NCI-H82 (cell line): Measurements from ENCODE around the gene AMMECR1.
A peak's percentile ranks its signal among the peaks of the same experiment; 100 is the strongest.
"Not testable (repeated sequence)": the region's sequence is repeated elsewhere in the genome, so short reads cannot be mapped to it uniquely, and the experiment has no call there.

ENCODE experiments used
- DNase-seq: peaks from one replicate; lab custom pipeline; 2025; lab: John Stamatoyannopoulos, UW

Gene AMMECR1

DNA sequence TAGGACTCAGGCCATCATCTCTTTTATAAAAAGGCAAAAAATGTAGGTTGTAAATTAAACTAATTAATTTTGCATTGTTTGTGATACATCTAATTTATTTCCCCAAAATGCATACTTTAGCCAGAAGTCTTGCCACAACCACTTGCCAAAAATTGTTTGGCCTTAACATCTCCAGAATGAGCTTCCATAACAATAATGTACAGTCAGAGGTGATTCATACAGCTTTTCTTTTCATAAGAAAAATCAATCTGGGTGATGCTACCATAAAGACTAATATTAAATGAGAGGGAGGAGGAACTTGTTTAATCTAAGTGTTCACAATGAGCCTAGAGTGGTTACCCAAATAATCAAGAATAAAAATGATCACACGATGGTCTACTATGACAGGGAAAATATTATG is 59.3 kb downstream of the AMMECR1 start:
- no peak for DNase-seq

DNA sequence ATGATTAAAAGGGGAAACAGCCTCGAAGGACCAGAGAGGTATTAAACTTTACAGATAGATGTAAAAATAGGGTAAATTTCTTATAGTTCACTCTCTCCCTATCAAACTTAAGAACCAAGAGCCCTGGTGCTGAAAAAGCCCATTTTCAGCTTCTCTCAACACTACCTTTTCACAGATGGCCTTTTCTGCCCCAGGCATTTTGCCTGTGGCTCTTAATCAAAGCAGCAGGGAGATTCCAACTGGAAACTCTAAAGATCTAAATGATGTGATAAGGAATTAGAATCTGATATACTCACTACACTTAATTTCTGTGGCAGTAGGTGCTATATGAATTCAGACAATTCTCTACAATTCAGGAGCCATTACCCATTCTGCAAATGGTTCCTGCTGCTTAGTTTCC is 60.0 kb downstream of the AMMECR1 start:
- no peak for DNase-seq

DNA sequence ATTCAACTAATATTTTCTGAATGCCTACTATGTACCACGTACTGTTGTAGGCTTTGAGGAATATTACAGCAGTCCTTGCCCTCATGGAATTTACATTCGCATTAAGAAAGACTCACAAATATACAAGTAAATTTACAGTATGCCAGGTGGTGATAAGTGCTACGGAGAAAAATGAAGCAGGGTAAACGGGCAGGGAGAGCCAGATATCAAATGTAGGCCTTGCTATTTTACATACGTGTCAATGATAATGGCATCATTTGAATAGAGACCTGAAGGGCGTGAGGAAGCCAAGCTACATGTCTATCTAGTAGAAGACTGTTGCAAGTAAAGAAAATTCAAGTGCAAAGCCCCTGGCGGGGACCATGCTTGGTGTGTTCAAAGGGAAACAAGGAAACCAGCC is 65.2 kb downstream of the AMMECR1 start:
- DNase-seq: no peak

DNA sequence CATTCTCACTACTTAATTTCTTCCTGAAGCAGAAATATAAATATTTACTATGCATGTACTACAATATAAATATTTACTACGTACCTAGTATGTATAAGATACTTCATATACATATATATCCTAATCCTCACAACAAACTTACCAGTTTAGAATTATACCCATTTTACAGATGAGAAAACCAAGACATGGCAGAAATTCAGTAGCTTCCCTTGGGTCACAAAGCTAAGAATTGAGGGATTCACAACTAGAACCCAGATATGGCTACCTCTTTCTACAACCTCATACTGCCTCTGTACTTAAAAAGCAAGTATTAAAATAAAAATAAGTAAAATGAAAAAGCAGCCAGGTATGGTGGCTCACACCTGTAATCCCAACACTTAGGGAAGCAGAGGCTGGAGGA is 65.9 kb downstream of the AMMECR1 start:
- no peak for DNase-seq

DNA sequence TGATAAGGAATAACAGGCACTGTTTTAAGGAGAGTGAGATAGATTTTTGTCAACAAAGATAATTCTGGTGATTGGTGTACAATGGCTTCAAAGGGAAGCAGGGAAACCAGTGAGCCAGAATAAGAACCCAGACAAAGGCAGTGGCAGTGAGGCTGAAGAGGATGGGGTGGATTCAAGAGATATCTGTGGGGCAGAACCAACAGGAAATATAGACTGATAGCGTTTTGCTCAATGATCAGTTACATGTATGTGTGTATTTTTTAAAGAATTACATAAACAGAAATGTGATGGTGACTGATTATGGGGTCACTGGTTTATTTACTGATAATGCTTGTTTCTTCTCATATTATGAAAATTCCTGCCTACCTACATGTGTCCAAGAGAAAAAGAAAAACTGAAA is 66.4 kb downstream of the AMMECR1 start:
- no peak for DNase-seq

DNA sequence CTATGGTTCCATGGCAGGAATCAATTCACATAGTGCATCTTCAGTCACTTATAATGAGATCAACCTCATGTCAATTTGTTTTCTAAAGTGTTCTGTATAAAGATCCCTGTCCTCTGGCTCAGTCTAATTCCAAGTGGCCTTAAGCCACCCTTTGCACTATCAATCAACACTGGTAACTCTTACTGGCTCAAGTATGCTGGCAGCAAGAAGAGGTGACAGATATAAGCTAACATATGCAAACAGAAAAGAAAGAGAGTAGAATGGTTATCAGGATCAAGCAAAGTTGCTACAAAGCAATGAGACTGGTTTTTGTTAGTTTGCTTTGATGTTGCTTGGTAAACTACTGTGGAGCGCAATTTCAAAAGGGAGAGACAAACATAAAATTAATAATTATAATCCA is 67.0 kb downstream of the AMMECR1 start:
- peak; percentile 85 for DNase-seq

DNA sequence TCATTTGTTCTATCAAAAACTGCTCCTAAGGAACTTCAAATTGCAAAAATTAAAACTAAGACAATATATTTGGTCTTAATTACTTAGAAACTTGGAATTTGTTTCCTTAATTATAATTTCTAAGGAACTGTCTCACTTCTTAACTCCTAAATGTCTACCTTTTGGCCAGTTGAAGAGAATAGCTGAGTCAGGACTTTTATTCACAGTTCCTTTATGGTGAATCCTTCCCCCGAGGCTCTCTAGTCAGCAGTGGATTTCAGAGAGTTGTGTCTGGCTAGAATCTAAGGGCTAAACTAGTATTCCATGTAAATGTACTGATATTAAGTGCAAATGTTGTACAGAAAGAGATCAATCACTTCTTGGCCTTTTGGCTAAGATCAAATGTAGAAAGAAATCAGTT is 69.3 kb downstream of the AMMECR1 start:
- DNase-seq: no peak

DNA sequence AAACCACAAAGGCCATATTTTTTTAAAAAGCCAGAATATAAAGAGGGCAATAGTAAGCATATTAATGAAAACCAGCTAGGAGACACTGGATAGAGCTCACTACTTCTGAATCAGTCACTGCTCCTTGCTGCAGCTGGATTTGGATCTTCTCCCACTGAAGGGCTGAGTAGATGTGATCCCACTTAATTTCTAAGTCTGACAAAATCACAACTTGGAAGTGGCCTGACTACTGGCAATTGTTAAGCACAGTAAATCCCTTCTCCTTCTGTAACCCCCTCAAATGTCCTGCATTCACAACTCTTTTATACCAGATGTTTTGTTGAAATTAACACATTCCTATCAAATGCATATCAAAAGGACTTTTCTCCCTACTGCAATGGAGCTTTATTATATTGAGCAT is 72.9 kb downstream of the AMMECR1 start:
- DNase-seq: peak; percentile 2

DNA sequence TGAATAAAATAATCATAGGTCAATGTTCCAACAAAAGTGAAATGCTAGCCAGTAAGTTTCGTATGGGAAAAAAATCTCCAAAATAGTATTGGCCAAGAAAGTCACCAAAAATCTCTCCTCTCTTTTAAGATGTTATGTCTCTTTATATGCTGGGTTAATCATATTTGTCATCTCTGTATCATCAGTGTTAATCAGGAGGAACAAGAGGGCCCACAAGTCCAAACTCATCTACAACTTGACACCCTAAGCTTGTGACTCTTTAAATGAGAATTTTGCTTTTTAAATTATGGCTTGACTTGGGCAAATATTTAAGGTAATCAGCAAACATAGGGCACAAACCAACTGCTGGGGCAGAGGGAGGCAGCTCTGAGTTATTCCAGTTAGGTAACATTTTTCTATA is 75.5 kb downstream of the AMMECR1 start:
- no peak for DNase-seq

DNA sequence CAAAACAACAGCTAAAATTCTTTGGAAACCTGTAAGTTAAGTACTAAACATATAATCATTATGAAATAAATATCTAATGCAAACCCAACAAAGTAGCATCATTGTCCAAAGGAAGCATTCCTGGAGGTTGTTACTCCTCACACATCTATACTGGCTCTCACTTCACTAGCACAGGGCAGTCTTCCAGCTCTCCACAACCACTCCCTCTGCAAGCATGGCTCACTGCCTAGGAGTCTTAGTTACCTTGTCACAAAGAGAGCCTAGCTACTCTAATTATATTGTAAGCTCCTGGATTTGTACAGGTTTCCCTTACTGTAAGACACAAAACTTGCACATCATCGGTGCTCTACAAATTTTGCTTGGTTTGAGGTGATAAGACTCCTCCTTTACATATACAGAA is 76.1 kb downstream of the AMMECR1 start:
- no peak for DNase-seq

DNA sequence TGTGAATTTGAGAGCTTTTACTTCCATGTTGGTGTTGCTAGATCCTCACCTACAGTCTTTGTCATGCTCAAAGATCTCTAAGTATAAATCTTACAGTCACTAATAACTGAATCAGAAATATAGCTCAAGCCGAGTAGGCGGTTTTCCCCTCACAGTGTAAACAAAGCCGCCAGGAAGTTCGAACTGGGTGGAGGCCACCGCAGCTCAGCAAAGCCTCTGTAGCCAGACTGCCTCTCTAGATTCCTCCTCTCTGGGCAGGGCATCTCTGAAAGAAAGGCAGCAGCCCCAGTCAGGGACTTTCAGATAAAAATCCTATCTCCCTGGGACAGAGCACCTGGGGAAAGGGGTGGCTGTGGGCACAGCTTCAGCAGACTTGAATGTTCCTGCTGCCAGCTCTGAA is 79.6 kb downstream of the AMMECR1 start:
- not testable (repeated sequence) for DNase-seq

DNA sequence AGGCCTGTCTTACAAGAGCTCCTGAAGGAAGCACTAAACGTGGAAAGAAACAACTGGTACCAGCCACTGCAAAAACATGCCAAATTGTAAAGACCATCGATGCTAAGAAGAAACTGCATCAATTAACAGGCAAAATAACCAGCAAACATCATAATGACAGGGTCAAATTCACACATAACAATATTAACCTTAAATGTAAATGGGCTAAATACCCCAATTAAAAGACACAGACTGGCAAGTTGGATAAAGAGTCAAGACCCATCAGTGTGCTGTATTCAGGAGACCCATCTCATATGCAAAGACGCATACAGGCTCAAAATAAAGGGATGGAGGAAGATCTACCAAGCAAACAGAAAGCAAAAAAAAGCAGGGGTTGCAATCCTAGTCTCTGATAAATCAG is 86.4 kb downstream of the AMMECR1 start:
- DNase-seq: not testable (repeated sequence)

DNA sequence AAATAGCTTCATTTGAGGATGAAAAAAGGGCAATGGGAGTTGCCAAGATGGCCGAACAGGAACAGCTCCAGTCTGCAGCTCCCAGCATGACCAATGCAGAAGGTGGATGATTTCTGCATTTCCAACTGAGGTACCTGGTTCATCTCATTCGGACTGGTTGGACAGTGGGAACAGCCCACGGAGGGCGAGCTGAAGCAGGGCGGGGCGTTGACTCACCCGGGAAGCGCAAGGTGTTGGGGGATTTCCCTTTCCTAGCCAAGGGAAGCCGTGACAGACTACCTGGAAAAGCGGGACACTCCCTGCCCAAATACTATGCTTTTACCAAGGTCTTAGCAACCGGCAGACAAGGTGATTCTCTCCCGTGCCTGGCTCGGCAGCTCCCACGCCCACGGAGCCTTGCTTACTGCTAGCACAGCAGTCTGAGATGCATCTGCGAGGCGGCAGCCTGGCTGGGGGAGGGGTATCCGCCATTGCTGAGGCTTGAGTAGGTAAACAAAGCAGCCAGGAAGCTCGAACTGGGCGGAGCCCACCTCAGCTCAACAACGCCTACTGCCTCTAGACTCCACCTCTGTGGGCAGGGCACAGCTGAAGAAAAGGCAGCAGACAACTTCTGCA is 88.3 kb downstream of the AMMECR1 start:
- peak; percentile 62 for DNase-seq

DNA sequence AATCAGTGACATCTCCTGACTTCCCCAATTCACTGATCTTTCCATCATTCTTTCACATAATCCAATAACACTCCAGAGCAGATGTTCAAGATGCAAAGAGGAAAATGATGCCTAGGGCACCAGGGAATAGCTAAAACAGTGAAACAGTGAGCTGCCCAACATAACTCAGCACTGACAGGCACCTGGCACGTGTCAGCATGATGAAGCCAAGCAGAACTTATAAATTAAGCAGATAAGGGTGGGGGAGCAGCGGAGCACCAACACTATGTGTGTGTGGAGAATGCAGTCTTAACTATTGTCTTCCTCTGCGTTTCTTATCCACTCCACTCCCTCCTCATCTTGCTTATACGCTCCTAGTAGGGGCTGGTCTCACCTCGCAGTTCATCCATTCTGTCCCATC is 89.4 kb downstream of the AMMECR1 start:
- peak; percentile 95 for DNase-seq

DNA sequence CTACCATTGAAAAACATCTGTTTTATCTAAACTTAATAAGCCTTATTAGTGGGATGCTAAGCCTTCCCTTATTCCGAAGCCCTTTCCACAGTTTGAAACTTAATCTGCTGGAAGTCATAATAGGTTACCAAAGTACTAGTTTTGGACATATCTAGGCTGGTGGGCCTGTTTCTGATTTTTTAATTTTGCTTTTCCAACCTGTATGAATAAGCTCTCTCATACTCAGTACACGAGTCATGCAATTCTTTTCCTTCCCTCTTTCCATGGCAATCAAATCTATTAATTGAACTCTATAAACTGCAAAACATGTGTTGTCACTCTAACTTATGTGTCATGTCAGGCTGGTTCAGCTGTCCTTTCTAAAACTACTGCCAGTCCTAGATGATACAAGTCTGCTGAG is 91.0 kb downstream of the AMMECR1 start:
- DNase-seq: peak; percentile 57

DNA sequence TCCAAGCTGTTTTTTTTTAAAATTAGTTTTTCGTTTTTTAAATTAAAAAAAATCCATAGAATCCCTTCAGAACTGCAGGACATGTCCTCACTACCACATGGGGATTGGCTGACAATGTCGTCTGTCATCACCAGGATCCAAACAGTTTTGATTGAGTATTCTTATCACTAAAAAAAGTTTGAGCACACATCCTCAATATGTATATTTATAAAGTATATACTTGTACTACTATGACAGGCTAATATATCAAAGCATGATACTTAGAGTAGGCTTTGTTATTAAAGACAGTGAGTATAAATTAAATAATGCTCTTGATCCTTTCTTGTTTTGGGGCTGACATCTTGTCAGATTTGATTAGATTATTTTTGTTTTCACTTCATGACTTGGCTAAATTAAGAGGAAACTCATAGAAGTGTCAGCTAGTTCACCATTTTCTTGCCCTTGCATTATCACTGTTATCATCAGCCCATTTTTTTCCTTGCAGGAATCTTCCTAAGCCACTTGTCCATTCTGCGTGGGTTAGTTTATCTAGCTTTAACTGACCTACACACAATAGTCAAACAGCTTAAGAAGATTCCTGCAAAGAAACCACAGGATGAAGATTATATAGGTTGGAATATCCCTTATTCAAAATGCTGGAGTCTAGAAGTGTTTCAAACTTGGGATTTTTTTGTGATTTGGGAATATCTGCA is 92.8 kb downstream of the AMMECR1 start:
- DNase-seq: no peak

DNA sequence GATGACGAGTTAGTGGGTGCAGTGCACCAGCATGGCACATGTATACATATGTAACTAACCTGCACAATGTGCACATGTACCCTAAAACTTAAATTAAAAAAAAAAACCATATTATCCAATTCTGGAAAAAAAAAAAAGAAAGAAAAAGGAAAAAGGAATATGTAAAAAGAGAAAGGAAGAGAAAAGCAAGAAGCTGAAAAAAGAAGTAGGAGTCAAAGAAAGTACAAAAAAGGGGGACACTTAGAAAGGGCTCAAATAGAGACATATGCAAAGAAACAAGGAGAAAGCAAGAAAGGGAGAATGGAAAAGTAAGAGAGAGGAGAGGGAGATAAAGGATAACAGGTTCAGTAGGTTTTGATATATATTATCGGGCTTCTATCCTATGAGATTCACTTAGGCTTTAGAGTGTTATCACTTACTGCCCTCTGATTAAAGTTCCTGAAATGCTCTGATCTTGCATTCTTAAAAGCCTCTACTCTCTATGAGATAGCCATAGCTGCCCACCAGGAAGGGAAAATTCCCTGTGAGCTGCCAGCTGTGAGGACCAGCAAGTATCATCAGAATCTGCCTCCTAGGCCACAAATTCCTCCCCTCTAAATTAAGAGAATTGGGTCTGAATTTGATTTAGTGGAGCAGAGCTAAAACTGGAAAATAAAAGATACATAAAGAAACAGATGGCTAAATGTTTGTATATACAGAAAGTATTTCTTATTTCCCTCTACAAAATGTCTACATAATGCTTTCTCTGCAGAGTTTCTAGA is 95.2 kb downstream of the AMMECR1 start:
- DNase-seq: no peak

DNA sequence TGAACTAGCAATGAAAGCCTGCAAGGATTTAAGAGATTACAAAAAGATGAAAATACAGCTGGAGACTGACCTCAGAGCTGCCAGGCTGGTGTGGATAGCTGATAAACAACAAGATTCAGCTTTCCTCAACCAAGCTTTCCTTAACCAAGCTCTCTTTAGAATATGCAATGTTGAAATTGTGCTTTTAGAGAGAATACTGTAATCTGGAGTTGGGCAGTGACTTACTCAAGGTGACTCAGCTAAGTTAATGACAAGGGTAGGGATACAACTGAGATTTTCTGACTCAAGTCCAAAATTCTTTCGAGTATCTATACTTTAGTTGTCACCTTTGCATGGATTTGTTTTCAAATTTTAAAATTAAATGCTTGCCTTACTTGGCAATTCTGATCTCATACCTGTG is 98.0 kb downstream of the AMMECR1 start:
- no peak for DNase-seq

DNA sequence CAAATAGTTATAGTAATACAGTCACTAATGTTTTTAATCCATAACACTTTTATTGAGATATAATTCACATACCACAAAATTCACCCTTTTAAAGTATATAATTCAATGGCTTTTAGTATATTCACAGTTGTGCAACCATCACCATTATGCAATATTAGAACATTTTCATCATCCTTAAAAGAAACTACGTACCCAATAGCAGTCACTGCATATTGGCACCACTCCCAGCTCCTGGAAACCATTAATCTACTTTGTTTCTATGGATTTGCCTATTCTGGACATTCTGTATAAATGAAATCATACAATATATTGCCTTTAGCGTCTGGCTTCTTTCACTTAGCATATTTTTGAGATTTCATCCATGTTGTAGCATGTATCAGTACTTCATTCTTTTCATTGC is 99.3 kb downstream of the AMMECR1 start:
- no peak for DNase-seq

DNA sequence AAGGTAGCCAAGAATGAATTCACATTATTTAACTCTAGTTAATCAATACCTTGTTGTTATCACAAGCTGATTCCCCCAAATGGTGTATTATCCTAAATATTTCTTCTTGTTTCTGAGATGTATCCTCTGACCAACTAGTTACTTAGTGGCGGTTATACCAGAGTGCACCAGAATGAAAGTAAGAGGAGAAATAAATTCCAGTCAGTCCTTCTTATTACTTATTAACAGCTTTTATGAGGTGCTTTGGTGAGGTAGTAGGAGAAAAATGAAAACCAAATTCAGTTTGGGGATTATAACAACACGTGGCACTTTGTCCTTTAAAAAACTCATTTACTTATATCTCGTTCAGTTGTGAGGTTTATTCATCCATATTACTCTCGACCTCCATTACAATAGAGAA is 101.9 kb downstream of the AMMECR1 start:
- no peak for DNase-seq

DNA sequence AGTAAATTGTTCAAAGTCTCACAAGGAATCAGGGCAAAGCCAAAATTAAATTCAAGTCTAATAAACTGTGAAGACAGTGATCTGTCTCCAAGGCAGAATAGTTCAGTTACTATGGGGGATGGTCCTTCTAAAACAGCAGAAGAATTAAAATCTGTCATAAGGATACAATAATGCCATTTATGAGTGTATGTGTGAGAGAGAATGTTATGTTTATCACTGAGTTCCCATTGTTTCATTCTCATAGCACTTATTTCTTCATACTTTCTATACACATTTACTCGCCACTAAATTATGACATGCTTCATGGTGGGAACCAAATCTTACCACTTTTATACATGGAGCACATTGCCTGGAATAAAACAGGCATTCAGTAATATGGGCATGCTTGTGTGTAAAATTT is 102.5 kb downstream of the AMMECR1 start:
- DNase-seq: no peak

DNA sequence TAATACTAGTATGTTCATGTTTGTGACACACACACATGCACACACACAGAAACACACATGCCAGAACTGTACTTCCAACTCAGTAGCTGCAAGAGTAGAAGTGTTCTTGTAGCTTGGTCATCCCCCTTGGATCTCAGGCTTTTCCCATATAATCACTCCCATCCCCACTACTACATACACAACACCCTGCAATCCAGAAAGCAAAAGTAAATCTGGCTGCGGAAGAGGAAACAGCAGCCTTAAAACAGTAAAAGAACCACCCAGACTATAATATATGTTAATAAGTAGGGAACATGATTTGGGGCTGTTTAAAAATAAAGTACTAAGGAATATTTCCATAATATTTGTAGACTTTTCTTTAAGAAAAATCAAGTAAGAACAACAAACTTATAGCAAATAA is 103.2 kb downstream of the AMMECR1 start:
- DNase-seq: no peak

DNA sequence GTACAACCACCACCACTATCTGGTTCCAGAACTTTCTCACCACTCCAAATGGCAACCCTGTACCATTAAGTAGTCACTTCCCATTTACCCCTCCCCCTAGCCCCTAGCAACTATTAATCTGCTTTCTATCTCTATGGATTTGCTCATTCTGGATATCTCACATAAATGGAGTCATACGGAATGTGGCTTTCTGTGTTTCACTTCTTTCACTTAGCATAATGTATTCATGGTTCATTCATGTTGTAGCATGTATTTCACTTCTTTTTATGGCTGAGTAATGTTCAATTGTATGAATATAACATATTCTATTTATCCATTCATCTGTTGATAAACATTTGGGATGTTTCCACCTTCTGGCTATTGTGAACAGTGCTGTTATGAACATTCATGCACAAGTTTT is 104.7 kb downstream of the AMMECR1 start:
- no peak for DNase-seq
